ENCODE data around the gene IFNGR2. TPM values are rescaled to one million over a fixed set of nuclear protein-coding genes. Genes with fewer than 3 reads are reported as not detected.
A peak's percentile ranks its signal among the peaks of the same experiment; 100 is the strongest.
"Not testable (repeated sequence)": the region's sequence is repeated elsewhere in the genome, so short reads cannot be mapped to it uniquely, and the experiment has no call there.

Gene IFNGR2
- total RNA-seq, 2 donors from 2014 or later: 47.3 TPM

GRCh38 chr21:33374450-33375096 is 28.6 kb upstream of the IFNGR2 start:
- ATAC-seq (peak; percentile 81 to 90), DNase-seq (peak; percentile 58)
- intact Hi-C loops (cut with DNase I): loop anchor here (5.0 to 10.0 kb wide), 3 partner anchors 172 to 540 kb away; no protein-coding TSS in a partner anchor

- intact Hi-C loops (cut with DNase I): loop anchor here in 1 of 2 donors (10.0 kb wide), 1 partner anchor 540 kb away; no protein-coding TSS in a partner anchor
- no peak for ATAC-seq
- no peak for DNase-seq
These were observed 28.0 kb upstream of the IFNGR2 start for GRCh38 chr21:33375101-33375644.

GRCh38 chr21:33377221-33377920 is 25.8 kb upstream of the IFNGR2 start:
- intact Hi-C loops (cut with DNase I): loop anchor here in 1 of 2 donors (10.0 kb wide), 1 partner anchor 543 kb away; no protein-coding TSS in a partner anchor

GRCh38 chr21:33378081-33378480 is 25.1 kb upstream of the IFNGR2 start:
- intact Hi-C loops (cut with DNase I): loop anchor here in 1 of 2 donors (10.0 kb wide), 1 partner anchor 543 kb away; no protein-coding TSS in a partner anchor
- DNase-seq (no peak), ATAC-seq (no peak)

More at GRCh38 chr21:33377221-33377920, 25.8 kb upstream of the IFNGR2 start:
- no peak for DNase-seq
- no peak for ATAC-seq

- intact Hi-C loops (cut with DNase I): loop anchor here in 1 of 2 donors (10.0 kb wide), 1 partner anchor 545 kb away; no protein-coding TSS in a partner anchor
- ATAC-seq: peak; percentile 20 to 78
- DNase-seq: peak; percentile 43
These were observed 23.3 kb upstream of the IFNGR2 start for GRCh38 chr21:33379934-33380333.

- peak; percentile 96 for DNase-seq
- intact Hi-C loops (cut with DNase I): no loop called here
- peak; percentile 98 for ATAC-seq
These were observed 22.7 kb upstream of the IFNGR2 start for GRCh38 chr21:33380483-33380998.

- ATAC-seq; intact Hi-C loops (cut with DNase I); DNase-seq: not testable (repeated sequence)
These were observed 21.8 kb upstream of the IFNGR2 start for GRCh38 chr21:33381381-33381780.

GRCh38 chr21:33383056-33383888 is 19.9 kb upstream of the IFNGR2 start:
- intact Hi-C loops (cut with DNase I): no loop called here
- DNase-seq: peak; percentile 68
- ATAC-seq: peak; percentile 31 to 50

GRCh38 chr21:33384841-33385331 is 18.3 kb upstream of the IFNGR2 start:
- DNase-seq: no peak
- ATAC-seq: no peak
- intact Hi-C loops (cut with DNase I): no loop called here

GRCh38 chr21:33386222-33386784 is 16.9 kb upstream of the IFNGR2 start:
- no peak for ATAC-seq
- intact Hi-C loops (cut with DNase I): no loop called here

GRCh38 chr21:33387294-33387693 is 15.9 kb upstream of the IFNGR2 start:
- DNase-seq: no peak
- ATAC-seq: no peak
- intact Hi-C loops (cut with DNase I): no loop called here

More at GRCh38 chr21:33386222-33386784, 16.9 kb upstream of the IFNGR2 start:
- no peak for DNase-seq

GRCh38 chr21:33388188-33388587 is 15.0 kb upstream of the IFNGR2 start:
- intact Hi-C loops (cut with DNase I): no loop called here
- ATAC-seq (no peak), DNase-seq (no peak)

GRCh38 chr21:33390479-33390878 is 12.7 kb upstream of the IFNGR2 start:
- intact Hi-C loops (cut with DNase I): no loop called here
- DNase-seq (no peak), ATAC-seq (no peak)

- ATAC-seq (no peak), DNase-seq (no peak)
- intact Hi-C loops (cut with DNase I): no loop called here
These were observed 11.6 kb upstream of the IFNGR2 start for GRCh38 chr21:33391656-33392055.

GRCh38 chr21:33392284-33392985 is 10.8 kb upstream of the IFNGR2 start:
- ATAC-seq: no peak
- DNase-seq: no peak
- intact Hi-C loops (cut with DNase I): no loop called here

- DNase-seq (no peak), ATAC-seq (peak; percentile 19 to 54)
- intact Hi-C loops (cut with DNase I): no loop called here
These were observed 9.9 kb upstream of the IFNGR2 start for GRCh38 chr21:33393348-33393747.

GRCh38 chr21:33394260-33394659 is 9.0 kb upstream of the IFNGR2 start:
- intact Hi-C loops (cut with DNase I): no loop called here
- no peak for DNase-seq
- peak; percentile 59 to 71 for ATAC-seq

- DNase-seq: no peak
- intact Hi-C loops (cut with DNase I): no loop called here
- no peak for ATAC-seq
These were observed 7.3 kb upstream of the IFNGR2 start for GRCh38 chr21:33395891-33396331.

Measured in left cardiac atrium (tissue), 4 donors.